SH-SY5Y (cell line): Measurements from ENCODE around the gene MAPK8IP3.

Source experiments
- GATA2 ChIP-seq: IDR thresholded peaks from 2 replicates; pipeline ENCODE4 v1.6.1; 2011; ENCODE audit warnings: mild to moderate bottlenecking, low read depth, low read length
- GATA3 ChIP-seq: IDR thresholded peaks from 2 replicates; pipeline ENCODE4 v1.6.1; 2011; ENCODE audit warnings: low read depth, mild to moderate bottlenecking, low read length, moderate library complexity

DNA sequence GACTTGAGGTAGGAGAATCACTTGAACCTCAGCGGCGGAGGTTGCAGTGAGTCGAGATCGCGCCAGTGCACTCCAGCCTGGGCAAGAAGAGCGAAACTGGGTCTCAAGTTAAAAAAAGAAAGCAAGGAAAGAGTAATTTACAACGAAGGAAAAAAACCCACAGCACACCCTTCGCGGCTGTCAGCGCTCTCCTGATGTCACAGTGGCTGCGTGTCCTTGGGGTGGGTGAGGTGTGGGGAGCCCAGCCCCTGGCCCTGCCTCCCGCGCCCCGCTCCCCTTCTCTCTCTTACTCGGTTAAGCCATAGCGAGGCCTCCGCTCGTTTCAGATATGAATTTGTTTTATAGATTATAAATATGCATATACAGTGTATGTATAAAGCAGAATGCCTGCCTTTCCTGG is 28.7 kb upstream of the MAPK8IP3 start:
- TF ChIP-seq GATA2 = no peak
- no peak for TF ChIP-seq GATA3
